H9 (cell line): ENCODE results near the gene CFAP61. TPM values are rescaled to one million over a fixed set of nuclear protein-coding genes. Genes with fewer than 3 reads are reported as not detected.

Experiments used
- DNase-seq: peaks from one replicate; pipeline ENCODE4 v3.0.0-alpha.2; 2017
- H2AFZ ChIP-seq: one replicate; pipeline ENCODE4 v1.6.1; 2013; ENCODE audit warnings: mild to moderate bottlenecking, low read length, control low read depth, moderate library complexity
- H2AK5ac ChIP-seq: 2 replicates; pipeline ENCODE4 v1.6.1; 2013; ENCODE audit warnings: low read length, control low read depth, mixed read lengths; ENCODE audit not compliant: insufficient read length
- H2BK120ac ChIP-seq: one replicate; pipeline ENCODE4 v1.6.1; 2013; ENCODE audit warnings: low read depth, mild to moderate bottlenecking, low read length, control low read depth, inconsistent platforms; ENCODE audit not compliant: poor library complexity, severe bottlenecking
- H2BK12ac ChIP-seq: 2 replicates; pipeline ENCODE4 v1.6.1; 2013; ENCODE audit warnings: low read length, control low read depth, mixed read lengths, low read depth; ENCODE audit not compliant: insufficient read length
- H2BK15ac ChIP-seq: 2 replicates; pipeline ENCODE4 v1.6.1; 2013; ENCODE audit warnings: low read depth, low read length, control low read depth
- H2BK20ac ChIP-seq: one replicate; pipeline ENCODE4 v1.6.1; 2013; ENCODE audit warnings: low read depth, mild to moderate bottlenecking, low read length, control low read depth, inconsistent platforms; ENCODE audit not compliant: poor library complexity, severe bottlenecking
- H2BK5ac ChIP-seq: 2 replicates; pipeline ENCODE4 v1.6.1; 2013; ENCODE audit warnings: low read length, control low read depth, mixed read lengths; ENCODE audit not compliant: insufficient read length
- H3K14ac ChIP-seq: 2 replicates; pipeline ENCODE4 v1.6.1; 2013; ENCODE audit warnings: low read length, control low read depth; ENCODE audit not compliant: insufficient read depth
- H3K18ac ChIP-seq: 2 replicates; pipeline ENCODE4 v1.6.1; 2013; ENCODE audit warnings: low read depth, mild to moderate bottlenecking, mixed read lengths, low read length, control low read depth; ENCODE audit not compliant: insufficient read length
- H3K23ac ChIP-seq: 2 replicates; pipeline ENCODE4 v1.6.1; 2013; ENCODE audit warnings: low read length, control low read depth, mixed read lengths, low read depth; ENCODE audit not compliant: insufficient read length
- H3K23me2 ChIP-seq: 2 replicates; pipeline ENCODE4 v1.6.1; 2013; ENCODE audit warnings: low read depth, mild to moderate bottlenecking, mixed read lengths, low read length, control low read depth; ENCODE audit not compliant: insufficient read length, poor library complexity, severe bottlenecking
- H3K27ac ChIP-seq: 2 replicates; pipeline ENCODE4 v1.5.1; 2013; ENCODE audit warnings: low read length, control low read depth, mixed read lengths, low read depth; ENCODE audit not compliant: insufficient read length
- H3K27me3 ChIP-seq: 2 replicates; pipeline ENCODE4 v1.6.1; 2013; ENCODE audit warnings: low read length, control low read depth, inconsistent platforms; ENCODE audit not compliant: insufficient read depth
- H3K4ac ChIP-seq: 2 replicates; pipeline ENCODE4 v1.6.1; 2013; ENCODE audit warnings: low read depth, mild to moderate bottlenecking, control low read depth, inconsistent platforms, low read length, moderate library complexity
- H3K4me1 ChIP-seq: 2 replicates; pipeline ENCODE4 v1.6.1; 2013; ENCODE audit warnings: low read length, control low read depth, inconsistent platforms; ENCODE audit not compliant: insufficient read depth
- H3K4me2 ChIP-seq: 2 replicates; pipeline ENCODE4 v1.6.1; 2013; ENCODE audit warnings: low read length, control low read depth, mixed read lengths; ENCODE audit not compliant: insufficient read length, insufficient read depth
- H3K56ac ChIP-seq: 2 replicates; pipeline ENCODE4 v1.6.1; 2013; ENCODE audit warnings: low read depth, mild to moderate bottlenecking, mixed read lengths, low read length, control low read depth; ENCODE audit not compliant: insufficient read length
- H3K79me1 ChIP-seq: 2 replicates; pipeline ENCODE4 v1.6.1; 2013; ENCODE audit warnings: low read depth, mild to moderate bottlenecking, moderate library complexity, low read length, control low read depth, inconsistent platforms; ENCODE audit not compliant: insufficient read depth, poor library complexity, severe bottlenecking
- H3K79me2 ChIP-seq: 2 replicates; pipeline ENCODE4 v1.6.1; 2013; ENCODE audit warnings: low read length, control low read depth, inconsistent platforms; ENCODE audit not compliant: insufficient read depth
- H3K9ac ChIP-seq: 2 replicates; pipeline ENCODE4 v1.6.1; 2013; ENCODE audit warnings: low read length, control low read depth, mixed read lengths; ENCODE audit not compliant: insufficient read length; ENCODE audit errors: extremely low read depth
- H3K9me3 ChIP-seq: one replicate; pipeline ENCODE4 v1.6.1; 2013; ENCODE audit warnings: low read depth, low read length, inconsistent platforms; ENCODE audit not compliant: control insufficient read depth
- H3T11ph ChIP-seq: one replicate; pipeline ENCODE4 v1.6.1; 2013; ENCODE audit warnings: mild to moderate bottlenecking, low read length, control low read depth, inconsistent platforms
- H4K20me1 ChIP-seq: one replicate; pipeline ENCODE4 v1.6.1; 2013; ENCODE audit not compliant: control insufficient read depth, insufficient read length, insufficient read depth
- H4K5ac ChIP-seq: 2 replicates; pipeline ENCODE4 v1.6.1; 2013; ENCODE audit warnings: low read depth, mild to moderate bottlenecking, mixed read lengths, low read length, control low read depth; ENCODE audit not compliant: insufficient read length
- H4K8ac ChIP-seq: replicated peaks from 2 replicates; pipeline ENCODE4 v1.6.1; 2013; ENCODE audit warnings: low read length, control low read depth, mixed read lengths, low read depth; ENCODE audit not compliant: insufficient read length
- H4K91ac ChIP-seq: 2 replicates; pipeline ENCODE4 v1.6.1; 2013; ENCODE audit warnings: low read depth, mild to moderate bottlenecking, moderate library complexity, mixed read lengths, low read length, control low read depth; ENCODE audit not compliant: insufficient read length
- H3K27ac Mint-ChIP-seq, 3 experiments: 2 replicates in 2 of 3; 3 replicates in 1 of 3; pipeline ENCODE4 v1.8.0; 2020 to 2021; ENCODE audit warnings: mixed read lengths in 3 of 3, mild to moderate bottlenecking in 1 of 3, moderate library complexity in 1 of 3
- H3K27me3 Mint-ChIP-seq: 2 replicates; pipeline ENCODE4 v1.8.0; 2021; ENCODE audit warnings: low read depth, mild to moderate bottlenecking, moderate library complexity, mixed read lengths
- H3K36me3 Mint-ChIP-seq, 3 experiments: 2 replicates in 2 of 3; 3 replicates in 1 of 3; pipeline ENCODE4 v1.8.0; 2020 to 2021; ENCODE audit warnings: low read depth in 3 of 3, mixed read lengths in 3 of 3; ENCODE audit not compliant: insufficient read depth in 1 of 3
- H3K4me1 Mint-ChIP-seq, 2 experiments: 2 replicates each; pipeline ENCODE4 v1.8.0; 2020; ENCODE audit warnings: mixed read lengths in 2 of 2
- H3K4me3 Mint-ChIP-seq, 2 experiments: 2 replicates in 1 of 2; 3 replicates in 1 of 2; pipeline ENCODE4 v1.8.0; 2020 to 2021; ENCODE audit warnings: mild to moderate bottlenecking in 2 of 2, mixed read lengths in 2 of 2, moderate library complexity in 1 of 2
- H3K9me3 Mint-ChIP-seq, 2 experiments: 2 replicates in 1 of 2; 3 replicates in 1 of 2; pipeline ENCODE4 v1.8.0; 2020; ENCODE audit warnings: mild to moderate bottlenecking in 2 of 2, mixed read lengths in 2 of 2, moderate library complexity in 1 of 2
- CTCF ChIP-seq: fragments of 200-600 bp; sonication (generic); conservative IDR thresholded peaks from 3 replicates; pipeline ENCODE4 v1.8.0; 2021; ENCODE audit warnings: antibody characterized with exemption, mild to moderate bottlenecking
- whole genome bisulfite sequencing: extraction: QIAGEN DNeasy Blood & Tissue Kit; methylation state at CpG from one replicate; pipeline ENCODE4 v1.1.7; 2013; ENCODE audit warnings: missing lambda C conversion rate, low lambda C conversion rate, mixed read lengths; ENCODE audit not compliant: insufficient read length; ENCODE audit errors: extremely low coverage; 5-methylcytosine and 5-hydroxymethylcytosine counted together
- total RNA-seq: library from RNA; stranded (reverse); gene quantifications from 2 replicates; pipeline ENCODE4 v1.2.1, GENCODE V29; 2021

Gene CFAP61
- total RNA-seq, 1 experiment from 2014 or later: 0.44 TPM

- no peaks in the 10 kb centered on the region for H3K9me3 Mint-ChIP-seq
- H4K8ac ChIP-seq: no peak overlapping the region
- no peak overlapping the region for H2AK5ac ChIP-seq
- no peak overlapping the region for H2BK20ac ChIP-seq
- WGBS: no CpG with 5 or more reads among the region's 1 CpG
- no peak for TF ChIP-seq CTCF
- no peaks in the 10 kb centered on the region for H3K79me2 ChIP-seq
- H2BK15ac ChIP-seq: no peak overlapping the region; the same call in 1 of the 2 replicates
- no peak overlapping the region for H3K18ac ChIP-seq
- no peak overlapping the region for H4K91ac ChIP-seq
- no peak overlapping the region for H3K4ac ChIP-seq
- no peak overlapping the region for H3T11ph ChIP-seq
- H3K4me2 ChIP-seq: no peak overlapping the region
- H3K27ac ChIP-seq: no peak overlapping the region
- no peaks in the 10 kb centered on the region for H3K27me3 Mint-ChIP-seq
- H3K23me2 ChIP-seq: no peaks in the 10 kb centered on the region
- no peak overlapping the region for H3K4me3 Mint-ChIP-seq
- no peak overlapping the region for H3K27ac Mint-ChIP-seq
- no peaks in the 10 kb centered on the region for H3K27me3 ChIP-seq
- H4K5ac ChIP-seq: no peak overlapping the region
- H3K79me1 ChIP-seq: no peaks in the 10 kb centered on the region
- no peak overlapping the region for H2BK12ac ChIP-seq
- no peak for DNase-seq
- H3K23ac ChIP-seq: no peak overlapping the region
- no peaks in the 10 kb centered on the region for H4K20me1 ChIP-seq
- no peaks in the 10 kb centered on the region for H3K4me1 Mint-ChIP-seq
- no peak overlapping the region for H3K9ac ChIP-seq
- H3K4me1 ChIP-seq: no peaks in the 10 kb centered on the region
- no peaks in the 10 kb centered on the region for H3K36me3 Mint-ChIP-seq
- H2BK120ac ChIP-seq: no peak overlapping the region
- no peak overlapping the region for H2AFZ ChIP-seq
- no peak overlapping the region for H2BK5ac ChIP-seq
- no peak overlapping the region for H3K14ac ChIP-seq
- H3K56ac ChIP-seq: no peak overlapping the region
- no peaks in the 10 kb centered on the region for H3K9me3 ChIP-seq
These were observed 221.0 kb downstream of the CFAP61 start for GRCh38 chr20:20273286-20273685.
